HEK293 (cell line): ENCODE measurements around the gene CTNNA2.

Source experiments
- CTCF ChIA-PET: fragments of 350-600 bp; formaldehyde crosslinking; extraction: SDS; loops from one replicate; lab custom pipeline; 2021; ENCODE audit warnings: antibody characterized with exemption; lab: Yijun Ruan, JAX
- POLR2A ChIA-PET: fragments of 300-600 bp; formaldehyde crosslinking; extraction: SDS; loops from one replicate; lab custom pipeline; 2020; ENCODE audit warnings: antibody characterized with exemption, inconsistent platforms; lab: Yijun Ruan, JAX
- H3K27ac ChIP-seq: fragments of 200-500 bp; sonication (Bioruptor generic); 2 replicates; pipeline ENCODE4 v1.5.1; 2014; ENCODE audit warnings: low read depth, low read length, control low read depth, inconsistent platforms; ENCODE audit errors: extremely low read depth
- H3K36me3 ChIP-seq, 2 experiments: fragments of 200-500 bp in 1 of 2; sonication (Bioruptor generic) in 1 of 2; 1 replicate in 1 of 2; 2 replicates in 1 of 2; pipeline ENCODE4 v1.5.1; 2014 to 2017; ENCODE audit warnings: inconsistent platforms in 2 of 2, low read length in 2 of 2; ENCODE audit not compliant: control insufficient read depth in 2 of 2, insufficient read depth in 1 of 2
- H3K4me1 ChIP-seq: fragments of 200-500 bp; sonication (Bioruptor generic); 2 replicates; pipeline ENCODE4 v1.5.1; 2014; ENCODE audit warnings: mild to moderate bottlenecking, low read length, inconsistent platforms; ENCODE audit not compliant: control insufficient read depth, insufficient read depth
- H3K4me3 ChIP-seq: 2 replicates; pipeline ENCODE4 v1.5.1; 2011; ENCODE audit warnings: low read depth, mild to moderate bottlenecking, control low read depth, low read length, moderate library complexity
- H3K9me3 ChIP-seq: fragments of 200-500 bp; sonication (Bioruptor generic); 2 replicates; pipeline ENCODE4 v1.5.1; 2014; ENCODE audit warnings: low read depth, low read length, inconsistent platforms; ENCODE audit not compliant: control insufficient read depth, insufficient read depth
- GLI4 ChIP-seq: fragments of 450-650 bp; formaldehyde crosslinking; IDR thresholded peaks from 2 replicates; pipeline ENCODE4 v1.5.1; 2016; ENCODE audit warnings: missing biosample characterization, missing genetic modification characterization
- GLIS1 ChIP-seq: fragments of 450-650 bp; formaldehyde crosslinking; IDR thresholded peaks from 2 replicates; pipeline ENCODE4 v1.5.1; 2016; ENCODE audit warnings: missing biosample characterization, missing genetic modification characterization
- KLF10 ChIP-seq: fragments of 450-650 bp; IDR thresholded peaks from 2 replicates; pipeline ENCODE4 v1.5.1; 2018; ENCODE audit warnings: missing biosample characterization, mild to moderate bottlenecking, missing genetic modification characterization
- KLF16 ChIP-seq: fragments of 450-650 bp; formaldehyde crosslinking; IDR thresholded peaks from 2 replicates; pipeline ENCODE4 v1.5.1; 2017; ENCODE audit warnings: missing biosample characterization, missing genetic modification characterization
- PRDM1 ChIP-seq: fragments of 450-650 bp; formaldehyde crosslinking; IDR thresholded peaks from 2 replicates; pipeline ENCODE4; 2016; ENCODE audit warnings: missing biosample characterization, missing genetic modification characterization
- SALL2 ChIP-seq: fragments of 450-650 bp; formaldehyde crosslinking; IDR thresholded peaks from 2 replicates; pipeline ENCODE4 v1.5.0; 2017; ENCODE audit warnings: missing biosample characterization, mild to moderate bottlenecking, missing genetic modification characterization, borderline replicate concordance
- SP2 ChIP-seq: fragments of 450-650 bp; formaldehyde crosslinking; IDR thresholded peaks from 2 replicates; pipeline ENCODE4 v1.5.1; 2016; ENCODE audit warnings: missing biosample characterization, missing genetic modification characterization
- ZFP3 ChIP-seq: fragments of 450-650 bp; formaldehyde crosslinking; IDR thresholded peaks from 2 replicates; pipeline ENCODE4 v1.5.1; 2016; ENCODE audit warnings: low read depth, missing biosample characterization, missing genetic modification characterization
- ZNF132 ChIP-seq: fragments of 450-650 bp; formaldehyde crosslinking; IDR thresholded peaks from 2 replicates; pipeline ENCODE4 v1.5.1; 2017; ENCODE audit warnings: missing biosample characterization, missing genetic modification characterization, borderline replicate concordance
- ZNF133 ChIP-seq: fragments of 450-650 bp; formaldehyde crosslinking; IDR thresholded peaks from 2 replicates; pipeline ENCODE4 v1.5.1; 2016; ENCODE audit warnings: missing biosample characterization, missing genetic modification characterization
- ZNF16 ChIP-seq: fragments of 450-650 bp; formaldehyde crosslinking; IDR thresholded peaks from 2 replicates; pipeline ENCODE4 v1.5.1; 2016; ENCODE audit warnings: low read depth, missing biosample characterization, missing genetic modification characterization
- ZNF169 ChIP-seq: fragments of 450-650 bp; formaldehyde crosslinking; IDR thresholded peaks from 2 replicates; pipeline ENCODE4 v1.5.1; 2016; ENCODE audit warnings: missing biosample characterization, missing genetic modification characterization
- ZNF19 ChIP-seq: fragments of 450-650 bp; formaldehyde crosslinking; IDR thresholded peaks from 2 replicates; pipeline ENCODE4; 2016; ENCODE audit warnings: missing biosample characterization, missing genetic modification characterization, low read depth
- ZNF23 ChIP-seq: fragments of 450-650 bp; formaldehyde crosslinking; IDR thresholded peaks from 2 replicates; pipeline ENCODE4 v1.5.1; 2016; ENCODE audit warnings: missing biosample characterization, missing genetic modification characterization, borderline replicate concordance
- ZNF311 ChIP-seq: fragments of 450-650 bp; formaldehyde crosslinking; IDR thresholded peaks from 2 replicates; pipeline ENCODE4 v1.5.1; 2017; ENCODE audit warnings: missing biosample characterization, missing genetic modification characterization, borderline replicate concordance
- ZNF394 ChIP-seq: fragments of 450-650 bp; formaldehyde crosslinking; IDR thresholded peaks from 2 replicates; pipeline ENCODE4 v1.5.1; 2016; ENCODE audit warnings: missing biosample characterization, missing genetic modification characterization, mild to moderate bottlenecking, moderate library complexity, borderline replicate concordance
- ZNF549 ChIP-seq: fragments of 450-650 bp; IDR thresholded peaks from 2 replicates; pipeline ENCODE4 v1.5.1; 2018; ENCODE audit warnings: missing biosample characterization, missing genetic modification characterization, mild to moderate bottlenecking, inconsistent platforms, moderate library complexity
- ZNF654 ChIP-seq: fragments of 450-650 bp; formaldehyde crosslinking; IDR thresholded peaks from 2 replicates; pipeline ENCODE4 v1.5.1; 2016; ENCODE audit warnings: low read depth, missing biosample characterization, missing genetic modification characterization
- ZNF785 ChIP-seq: fragments of 450-650 bp; formaldehyde crosslinking; IDR thresholded peaks from 2 replicates; pipeline ENCODE4 v1.5.1; 2016; ENCODE audit warnings: missing biosample characterization, missing genetic modification characterization
- ZNF830 ChIP-seq: fragments of 450-650 bp; IDR thresholded peaks from 2 replicates; pipeline ENCODE4 v1.5.0; 2018; ENCODE audit warnings: missing biosample characterization, missing genetic modification characterization, low read depth, mild to moderate bottlenecking, moderate library complexity
- ZXDB ChIP-seq: fragments of 450-650 bp; formaldehyde crosslinking; IDR thresholded peaks from 2 replicates; pipeline ENCODE4 v1.5.1; 2016; ENCODE audit warnings: missing biosample characterization, missing genetic modification characterization
- TF ChIP-seq, protein P1 (sequence below): fragments of 450-650 bp; formaldehyde crosslinking; IDR thresholded peaks from 2 replicates; pipeline ENCODE4 v1.5.1; 2017; ENCODE audit warnings: missing biosample characterization, missing genetic modification characterization
- TF ChIP-seq, protein P2 (sequence below): fragments of 450-650 bp; formaldehyde crosslinking; optimal IDR thresholded peaks from 2 replicates; pipeline ENCODE3; 2016; ENCODE audit warnings: missing biosample characterization, mild to moderate bottlenecking, missing genetic modification characterization

CTNNA2 gene

DNA sequence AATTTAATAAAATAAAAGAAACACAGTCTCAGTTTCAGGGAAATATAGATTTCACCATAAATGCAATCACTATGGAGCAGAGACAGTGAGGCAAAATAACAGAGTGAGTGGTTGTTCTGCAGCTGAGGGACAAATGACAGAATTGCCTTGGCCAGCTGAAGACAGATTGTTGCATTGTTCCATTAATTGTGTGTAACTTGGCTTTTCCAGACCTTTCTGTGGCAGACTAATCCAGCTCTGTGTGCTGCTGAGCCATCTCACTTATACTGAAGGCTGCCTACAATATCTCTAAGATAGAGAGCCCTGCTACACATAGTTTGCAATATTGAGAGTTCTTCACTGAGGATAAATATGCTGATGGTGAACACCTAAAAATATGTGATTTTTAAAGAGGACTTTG lies 780.2 kb downstream of the CTNNA2 start:
- no peak overlapping the region for H3K27ac ChIP-seq
- TF ChIP-seq SP2 (tag by site-specific recombination) (no peak), ZNF16 (tag by site-specific recombination) (no peak), ZXDB (tag by site-specific recombination) (no peak), ZNF133 (tag by site-specific recombination) (no peak), ZNF23 (no peak), ZNF19 (tag by site-specific recombination) (no peak), ZNF830 (tag by site-specific recombination) (no peak), ZNF654 (no peak)
- TF ChIP-seq, protein P1, sequence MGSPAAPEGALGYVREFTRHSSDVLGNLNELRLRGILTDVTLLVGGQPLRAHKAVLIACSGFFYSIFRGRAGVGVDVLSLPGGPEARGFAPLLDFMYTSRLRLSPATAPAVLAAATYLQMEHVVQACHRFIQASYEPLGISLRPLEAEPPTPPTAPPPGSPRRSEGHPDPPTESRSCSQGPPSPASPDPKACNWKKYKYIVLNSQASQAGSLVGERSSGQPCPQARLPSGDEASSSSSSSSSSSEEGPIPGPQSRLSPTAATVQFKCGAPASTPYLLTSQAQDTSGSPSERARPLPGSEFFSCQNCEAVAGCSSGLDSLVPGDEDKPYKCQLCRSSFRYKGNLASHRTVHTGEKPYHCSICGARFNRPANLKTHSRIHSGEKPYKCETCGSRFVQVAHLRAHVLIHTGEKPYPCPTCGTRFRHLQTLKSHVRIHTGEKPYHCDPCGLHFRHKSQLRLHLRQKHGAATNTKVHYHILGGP (tag by site-specific recombination): no peak
- no peaks in the 10 kb centered on the region for H3K36me3 ChIP-seq
- ChIA-PET POLR2A (no interaction called here), CTCF (interaction anchor here (0.6 kb wide), 1 partner anchor 206 kb away, joined by 3 read pairs; no protein-coding TSS in a partner anchor)
- no peak overlapping the region for H3K4me3 ChIP-seq
- no peaks in the 10 kb centered on the region for H3K9me3 ChIP-seq
- no peaks in the 10 kb centered on the region for H3K4me1 ChIP-seq

DNA sequence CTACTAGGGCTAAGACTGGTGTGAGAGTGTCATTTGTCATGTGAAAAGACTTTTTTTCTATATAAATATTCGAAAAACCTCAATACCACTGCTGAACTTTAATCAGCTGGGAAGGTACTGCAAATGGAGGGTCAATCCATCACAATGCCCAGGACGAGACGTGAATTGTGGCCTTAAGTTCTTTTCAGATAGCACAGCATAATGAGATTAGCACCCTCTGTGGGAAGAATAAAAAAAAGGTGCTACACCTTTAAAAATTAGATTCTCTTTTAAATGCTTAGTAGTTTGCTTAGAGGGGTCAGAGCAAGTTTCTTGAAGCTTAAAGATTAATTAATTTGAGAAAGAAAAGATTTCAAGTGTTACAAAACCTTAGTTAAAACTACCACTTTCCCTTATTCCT lies 786.1 kb downstream of the CTNNA2 start:
- CTCF ChIA-PET: no interaction called here
- Histone ChIP-seq H3K9me3 (no peaks in the 10 kb centered on the region), H3K27ac (no peak overlapping the region), H3K36me3 (no peaks in the 10 kb centered on the region), H3K4me3 (no peak overlapping the region), H3K4me1 (no peaks in the 10 kb centered on the region)
- POLR2A ChIA-PET: no interaction called here
- TF ChIP-seq ZFP3 (tag by site-specific recombination) (no peak), ZNF132 (tag by site-specific recombination) (no peak), ZNF549 (tag by site-specific recombination) (no peak), SALL2 (no peak), PRDM1 (no peak), ZNF311 (tag by site-specific recombination) (no peak), GLI4 (tag by site-specific recombination) (no peak), ZNF169 (tag by site-specific recombination) (no peak), ZNF394 (tag by site-specific recombination) (no peak), KLF10 (tag by site-specific recombination) (no peak), ZNF785 (no peak), KLF16 (tag by site-specific recombination) (no peak)
- TF ChIP-seq, protein P1 (tag by site-specific recombination): no peak

DNA sequence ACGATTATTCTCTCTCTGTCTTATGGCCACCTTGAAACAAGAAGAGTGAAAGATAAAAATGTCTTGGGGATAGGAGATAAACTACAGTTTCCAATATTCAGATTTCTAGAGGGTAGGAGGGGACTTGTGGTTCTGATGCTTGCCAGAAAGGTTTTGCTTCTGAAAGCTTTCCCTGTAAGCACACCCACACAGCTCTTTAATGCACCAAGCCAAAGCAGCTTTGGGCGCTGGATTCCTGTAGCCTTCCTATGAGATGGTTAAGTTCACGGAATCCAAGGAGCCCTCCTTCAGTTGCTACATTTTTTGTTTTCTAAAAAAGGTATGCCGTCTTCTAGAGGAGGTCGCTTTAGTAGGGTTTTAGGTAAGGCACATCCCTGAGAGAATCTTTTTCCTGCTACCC lies 786.8 kb downstream of the CTNNA2 start:
- H3K9me3 ChIP-seq: no peaks in the 10 kb centered on the region
- ChIA-PET POLR2A (no interaction called here), CTCF (no interaction called here)
- no peaks in the 10 kb centered on the region for H3K4me1 ChIP-seq
- no peak overlapping the region for H3K27ac ChIP-seq
- no peak overlapping the region for H3K4me3 ChIP-seq
- TF ChIP-seq, protein P2, sequence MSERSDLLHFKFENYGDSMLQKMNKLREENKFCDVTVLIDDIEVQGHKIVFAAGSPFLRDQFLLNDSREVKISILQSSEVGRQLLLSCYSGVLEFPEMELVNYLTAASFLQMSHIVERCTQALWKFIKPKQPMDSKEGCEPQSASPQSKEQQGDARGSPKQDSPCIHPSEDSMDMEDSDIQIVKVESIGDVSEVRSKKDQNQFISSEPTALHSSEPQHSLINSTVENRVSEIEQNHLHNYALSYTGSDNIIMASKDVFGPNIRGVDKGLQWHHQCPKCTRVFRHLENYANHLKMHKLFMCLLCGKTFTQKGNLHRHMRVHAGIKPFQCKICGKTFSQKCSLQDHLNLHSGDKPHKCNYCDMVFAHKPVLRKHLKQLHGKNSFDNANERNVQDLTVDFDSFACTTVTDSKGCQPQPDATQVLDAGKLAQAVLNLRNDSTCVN (tag by site-specific recombination): no peak
- no peak for TF ChIP-seq GLIS1
- H3K36me3 ChIP-seq: no peaks in the 10 kb centered on the region
